GM12878 (cell line): Measurements from ENCODE around the gene SAMD4A. TPM values are rescaled to one million over a fixed set of nuclear protein-coding genes. Genes with fewer than 3 reads are reported as not detected.

Source experiments
- ESRRA ChIP-seq: IDR thresholded peaks from 2 replicates; pipeline ENCODE4 v1.6.1; 2012; ENCODE audit warnings: mild to moderate bottlenecking, low read length, improper control_type of control experiment
- NFIC ChIP-seq: IDR thresholded peaks from 2 replicates; pipeline ENCODE4 v1.6.1; 2012; ENCODE audit warnings: low read depth, mild to moderate bottlenecking, inconsistent platforms, low read length, moderate library complexity
- RAD21 ChIP-seq: IDR thresholded peaks from 2 replicates; pipeline ENCODE4 v1.6.1; 2011; ENCODE audit warnings: mild to moderate bottlenecking, low read depth, low read length, moderate library complexity; ENCODE audit not compliant: insufficient read depth
- SREBF1 ChIP-seq: IDR thresholded peaks from 2 replicates; pipeline ENCODE4 v1.6.1; 2012; ENCODE audit warnings: mild to moderate bottlenecking, low read length
- ZBTB40 ChIP-seq: fragments of 450-650 bp; IDR thresholded peaks from 2 replicates; pipeline ENCODE4 v1.6.1; 2016; ENCODE audit warnings: mild to moderate bottlenecking, moderate library complexity, borderline replicate concordance
- ZNF384 ChIP-seq: IDR thresholded peaks from 2 replicates; pipeline ENCODE4 v1.6.1; 2012; ENCODE audit warnings: low read depth, mild to moderate bottlenecking, low read length, improper control_type of control experiment, borderline replicate concordance
- polyA plus RNA-seq, 11 experiments: library from polyadenylated mRNA; depleted of rRNA in 4 of 11; unstranded in 6 of 11; stranded (reverse) in 5 of 11; fragments of >200 nt; fragmentation: Nextera tagmentation in 4 of 11; fragmentation: Illumina TruSeq in 1 of 11; extraction: Ambion mirVana in 4 of 11; extraction: Trizol in 1 of 11; gene quantifications; 1 replicate in 1 of 11; 2 replicates in 10 of 11; pipeline versions ENCODE4 v1.2.1 to v1.2.3, GENCODE V29; 2011 to 2016; ENCODE audit warnings: inconsistent platforms in 2 of 11, missing spikeins in 2 of 11, low read depth in 1 of 11
- total RNA-seq, 4 experiments: library from RNA; depleted of rRNA in 3 of 4; stranded (reverse); fragments of >200 nt in 3 of 4; fragmentation: Illumina TruSeq in 1 of 4; extraction: Trizol in 1 of 4; gene quantifications; 2 replicates each; pipeline versions ENCODE4 v1.2.1 to v1.2.3, GENCODE V29; 2013 to 2021

SAMD4A gene
- total and polyA plus RNA-seq, 10 of the 15 experiments (the other 5 are each of a cell fraction or from before 2014, with no cell fraction given) = 0.05 to 0.56 (median 0.31) TPM

DNA sequence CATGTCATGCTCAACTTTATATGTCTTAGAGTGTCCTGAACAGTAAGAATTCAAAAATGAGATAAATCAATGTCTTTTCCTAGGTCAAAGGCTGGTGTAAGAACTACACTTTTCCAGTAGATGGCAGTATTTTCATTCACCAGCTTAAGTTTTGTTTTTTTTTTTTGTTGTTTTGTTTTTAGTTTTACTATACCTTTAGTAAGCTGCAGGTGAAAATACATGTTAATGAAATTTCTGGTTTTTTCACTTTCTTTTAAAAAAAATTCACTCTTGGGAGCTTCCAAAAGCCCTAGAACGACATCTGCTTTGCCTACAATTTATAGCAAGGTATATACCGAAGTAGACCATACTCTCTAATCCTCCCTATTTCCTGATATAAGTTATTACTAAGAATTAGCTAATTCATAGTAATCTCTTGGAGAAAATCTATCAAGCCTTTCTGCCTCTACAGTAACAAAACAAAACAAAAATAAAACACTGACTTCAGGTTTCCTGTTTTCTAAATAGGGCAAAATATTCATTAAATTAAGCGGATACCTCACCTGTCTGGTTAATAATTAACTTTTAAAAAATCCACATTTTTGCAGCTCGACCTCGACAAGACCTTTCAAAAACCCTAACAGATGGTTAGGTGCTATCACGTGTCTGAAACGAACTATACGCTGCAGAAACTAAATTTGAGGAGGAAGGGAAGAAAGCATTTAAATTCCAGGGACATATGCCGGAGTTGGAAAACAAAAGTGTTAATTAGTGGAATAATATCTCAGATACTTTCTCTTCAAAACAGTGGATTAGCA, 2.7 kb upstream of the SAMD4A start (continued):
- 0 out of 2 replicates have a peak, but pooled peaks have one; percentile 40 for TF ChIP-seq SREBF1
- 0 out of 2 replicates have a peak, but pooled peaks have one; percentile 21 for TF ChIP-seq NFIC
- TF ChIP-seq ESRRA = no peak
- TF ChIP-seq RAD21 = peak; percentile 83
- TF ChIP-seq ZNF384 = peak; percentile 94
- no peak for TF ChIP-seq ZBTB40
